ENCODE measurements around the gene RAB7B.

RAB7B gene

DNA sequence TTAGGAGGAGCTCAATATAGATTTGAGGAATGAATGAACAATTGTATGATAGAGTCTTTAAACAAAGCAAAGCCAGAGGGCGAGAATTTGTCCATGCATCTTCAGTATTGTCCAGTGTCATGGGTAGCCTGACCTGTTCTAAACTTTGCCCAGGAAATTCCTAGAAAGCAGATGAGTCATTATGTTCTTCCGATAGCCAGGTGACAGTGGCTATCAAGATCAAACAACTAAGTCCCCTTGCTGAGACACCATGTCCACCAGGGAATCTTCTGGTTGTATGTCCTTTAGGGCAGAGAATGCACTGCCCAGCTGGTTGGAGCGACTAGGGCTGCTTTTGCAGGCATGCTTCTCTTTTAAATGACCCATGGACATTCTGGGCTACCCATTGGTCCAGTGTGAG is 58.1 kb downstream of the RAB7B start:
- no peak for DNase-seq

DNA sequence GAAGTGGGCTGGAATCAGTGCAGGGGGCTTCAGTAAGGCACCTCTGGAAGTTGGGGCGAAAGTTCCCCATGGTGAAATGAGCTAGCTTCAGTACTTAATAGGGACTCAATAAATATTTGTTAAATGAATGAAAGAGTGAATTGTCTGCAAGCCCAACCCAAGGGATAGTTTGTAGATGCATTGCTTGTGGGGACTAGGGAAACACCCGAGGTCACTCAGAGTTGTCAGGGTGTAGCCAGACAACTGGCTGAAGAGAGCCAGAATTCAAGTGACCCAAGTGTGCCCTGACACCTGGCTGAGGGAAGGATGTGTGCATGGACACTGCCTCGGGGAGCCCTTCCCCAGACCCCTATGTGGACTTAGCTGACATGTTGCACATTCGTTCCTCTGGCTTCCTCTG is 58.7 kb downstream of the RAB7B start:
- DNase-seq, result no peak

DNA sequence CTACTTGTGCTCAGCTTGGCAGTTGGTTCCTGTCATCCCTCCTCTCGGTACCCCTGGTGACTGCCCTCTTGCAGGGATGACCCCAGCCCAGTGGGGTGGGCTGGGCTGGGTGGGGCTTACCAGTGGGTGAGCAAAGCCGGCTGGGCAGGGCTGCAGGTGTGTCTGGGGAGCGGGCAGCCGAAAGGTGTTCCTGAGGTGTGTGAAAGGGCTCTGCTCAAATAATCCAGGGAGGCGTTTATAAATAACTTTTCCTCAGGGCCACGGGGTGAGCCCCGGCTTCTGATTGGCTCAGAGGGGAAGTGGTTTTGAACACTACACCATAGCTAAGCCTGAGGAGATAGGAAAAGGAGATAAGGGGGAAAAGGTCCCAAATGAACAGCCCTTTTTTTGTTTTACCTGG is 60.0 kb downstream of the RAB7B start, which contains the start of gene SLC26A9:
TSS of gene SLC26A9 (minus strand) at position 212 of the 400 bp plus-strand sequence. CDS start 7,636 bp downstream, outside the sequence.
- no peak for DNase-seq

DNA sequence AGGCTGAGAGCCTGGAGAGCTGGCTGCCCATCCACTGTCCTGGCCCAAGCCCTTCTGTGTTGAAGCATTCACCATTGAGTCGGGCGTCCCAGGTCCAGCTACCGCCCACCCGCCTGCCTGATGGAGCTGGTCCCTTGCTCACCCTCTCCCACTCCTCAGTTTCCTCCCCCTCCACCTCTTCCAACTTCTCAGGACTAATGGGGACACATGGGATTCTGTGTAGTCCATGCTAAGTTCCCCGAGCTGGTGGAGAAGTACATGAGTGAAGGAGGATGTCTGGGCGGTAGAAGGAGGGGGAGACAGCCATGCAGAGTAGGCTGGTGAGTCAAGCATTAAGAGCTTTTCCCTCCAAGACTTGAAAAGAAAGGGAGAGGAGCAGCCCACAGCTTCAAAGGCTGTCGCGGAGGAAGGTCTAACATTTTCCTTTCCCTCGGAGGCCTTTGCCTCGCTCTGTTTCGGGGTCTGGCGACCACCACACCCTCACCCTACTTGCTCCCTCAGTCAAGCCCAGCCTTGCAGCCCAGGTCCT is 60.5 kb downstream of the RAB7B start:
- DNase-seq, result peak; percentile 66

DNA sequence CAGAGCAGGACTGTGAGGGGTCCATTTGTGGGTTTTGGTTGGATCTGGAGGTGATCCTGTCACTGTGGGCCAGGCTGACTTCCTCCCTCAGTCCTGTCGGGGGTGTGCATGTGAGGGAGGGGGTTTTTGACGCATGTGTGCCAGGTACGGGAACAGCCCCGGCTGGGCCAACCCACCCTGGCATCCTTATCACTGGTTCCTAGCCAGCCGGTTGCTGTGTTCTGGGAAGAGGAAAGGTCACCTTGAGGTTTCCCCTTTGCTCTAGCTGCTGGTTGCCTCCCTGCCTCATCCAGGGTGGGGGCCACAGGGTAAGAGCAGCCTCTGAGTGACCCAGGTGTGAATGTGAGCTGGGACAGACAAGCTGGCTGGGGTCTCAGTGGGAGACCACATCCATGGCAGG is 62.5 kb downstream of the RAB7B start:
- no peak for DNase-seq

DNA sequence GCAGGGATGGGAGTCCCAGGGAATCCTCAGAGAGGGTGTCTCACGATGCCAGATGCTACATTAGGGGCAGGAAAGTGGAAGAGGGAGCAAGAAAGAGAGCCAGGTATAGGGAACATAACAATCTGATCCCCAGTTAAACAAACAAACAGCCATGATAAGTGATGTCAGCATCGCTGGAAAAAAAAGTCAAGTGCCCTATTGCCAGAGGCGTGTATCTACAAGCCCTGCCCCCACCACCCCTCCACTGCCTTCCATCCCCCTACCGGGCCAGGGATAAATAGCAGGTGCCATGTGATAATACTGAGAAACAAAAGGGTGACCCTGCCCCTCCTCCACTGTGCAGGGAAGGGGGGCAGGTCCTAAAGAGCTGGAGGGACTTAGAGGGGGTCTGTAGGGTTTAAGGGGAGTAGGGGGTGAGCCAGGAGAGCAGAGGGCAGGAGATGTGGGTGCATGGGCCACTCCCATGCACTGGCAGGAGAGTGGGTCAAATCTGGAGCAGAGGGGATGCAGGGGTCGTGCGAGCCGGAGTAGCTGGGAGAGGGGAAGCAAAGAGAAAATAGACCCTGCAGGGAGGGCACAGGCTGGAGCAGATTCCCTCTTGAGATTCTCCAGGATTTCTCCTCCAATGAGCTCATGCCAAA is 63.4 kb downstream of the RAB7B start:
- peak; percentile 75 for DNase-seq

DNA sequence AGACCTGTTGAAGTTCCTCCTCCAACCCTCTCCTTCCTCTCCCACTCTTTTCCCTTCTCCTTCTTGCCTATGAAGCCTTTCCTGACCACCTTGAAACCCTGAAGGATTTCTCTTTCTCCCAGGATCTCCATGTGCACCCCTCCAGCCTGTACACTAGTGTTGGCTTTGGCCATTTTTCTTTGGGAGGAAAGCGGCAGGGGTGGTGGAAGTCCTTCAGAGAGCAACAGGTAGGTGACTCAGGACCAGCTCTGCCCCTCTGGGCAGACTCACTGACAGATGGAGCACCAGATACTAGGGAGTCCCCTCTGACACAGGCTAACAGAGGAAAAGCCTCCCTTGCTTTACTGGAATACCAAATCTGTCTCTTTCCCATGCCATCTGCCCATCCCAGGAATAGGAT is 64.5 kb downstream of the RAB7B start:
- no peak for DNase-seq

DNA sequence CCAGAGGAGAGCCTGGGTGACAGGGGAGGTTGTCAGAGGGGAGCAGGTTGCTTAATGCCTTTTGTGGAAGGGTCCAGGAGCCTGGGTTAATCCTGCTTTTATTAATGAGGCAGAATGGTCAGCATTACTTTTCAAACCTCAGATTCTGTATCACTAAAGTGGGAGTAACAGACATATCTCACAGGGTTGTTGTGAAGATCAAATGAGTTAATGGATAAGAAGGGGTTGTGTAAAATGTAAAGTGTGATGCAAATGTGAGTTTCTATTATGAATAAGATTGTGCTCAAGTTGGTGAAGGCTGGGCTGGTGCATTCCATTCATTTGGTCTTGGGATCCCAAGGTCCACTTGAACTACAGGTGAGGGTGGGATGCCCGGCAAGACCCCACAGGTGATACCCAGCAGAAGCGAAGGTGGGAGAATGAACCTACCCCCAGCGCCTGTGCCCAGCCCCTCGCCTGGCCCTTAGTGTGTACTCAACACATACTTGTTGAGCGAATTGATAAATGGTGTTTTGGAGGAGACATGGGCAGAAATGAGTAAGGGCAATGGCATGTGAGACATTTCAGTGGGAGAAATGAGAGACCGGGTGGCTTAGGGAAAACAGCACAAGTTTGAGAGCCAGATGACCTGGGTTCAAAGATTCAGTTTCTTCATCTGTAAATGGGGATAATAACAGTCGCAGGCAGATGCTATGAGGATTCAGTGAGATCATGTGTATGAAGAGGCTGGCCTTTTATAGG is 66.2 kb downstream of the RAB7B start:
- peak; percentile 76 for DNase-seq

DNA sequence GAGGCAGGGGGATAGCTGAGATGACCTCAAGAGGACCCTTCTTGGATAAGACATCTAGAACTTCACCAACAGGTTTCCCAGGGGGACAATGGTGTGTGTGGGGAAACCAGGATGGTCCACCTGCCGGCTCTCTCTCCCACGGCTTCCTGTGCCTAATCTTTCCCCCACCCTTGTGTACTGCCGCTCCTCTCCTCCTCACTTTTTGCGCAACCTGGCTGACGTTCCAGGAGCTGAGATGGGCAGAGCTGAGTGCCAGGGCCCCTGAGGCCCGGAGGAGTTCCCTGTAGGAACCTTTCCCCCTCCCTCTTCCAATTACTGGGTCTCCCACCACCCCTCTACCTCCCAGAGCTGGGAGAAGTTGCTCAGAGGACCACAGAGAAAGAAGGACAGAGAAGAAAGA is 66.9 kb downstream of the RAB7B start:
- no peak for DNase-seq

DNA sequence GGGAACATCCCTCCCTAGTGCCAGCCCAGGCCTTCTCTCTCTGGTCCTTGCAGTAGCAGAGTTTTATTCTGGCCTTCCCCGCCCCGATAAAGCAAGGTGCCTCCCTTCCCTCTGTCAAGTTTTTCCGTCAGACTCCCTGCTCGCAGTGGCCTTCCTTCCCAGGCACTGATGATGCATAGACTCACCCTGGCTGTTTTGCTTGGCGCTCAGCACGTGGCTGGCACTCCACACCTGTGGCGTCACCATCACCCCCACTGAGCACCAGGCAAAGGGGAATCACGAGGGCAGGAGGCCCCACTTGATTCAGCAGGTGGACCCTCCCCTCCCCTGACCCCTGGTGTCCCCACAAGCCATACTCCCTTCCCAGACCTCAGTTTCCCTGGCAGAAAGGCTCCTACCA is 67.3 kb downstream of the RAB7B start:
- DNase-seq, result no peak

DNA sequence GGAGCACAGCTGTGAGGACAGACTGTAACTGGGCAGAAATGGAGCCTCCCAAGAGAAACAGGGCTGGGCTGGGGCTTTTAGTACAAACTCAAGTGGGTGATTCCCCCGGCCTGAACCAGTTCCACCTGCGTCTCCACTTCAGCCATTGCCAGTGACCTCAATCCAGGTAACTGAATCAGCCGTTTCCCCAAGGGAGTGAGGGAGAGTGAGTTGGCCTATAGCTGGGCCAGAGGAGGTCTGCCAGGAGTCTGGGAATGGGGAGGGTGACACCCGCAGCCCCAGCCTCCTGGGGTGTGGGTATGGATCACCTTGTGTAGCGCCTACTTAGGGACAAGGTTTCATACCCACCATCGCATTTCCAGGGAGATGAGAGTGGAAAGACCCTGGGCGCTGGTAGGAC is 68.4 kb downstream of the RAB7B start:
- no peak for DNase-seq

DNA sequence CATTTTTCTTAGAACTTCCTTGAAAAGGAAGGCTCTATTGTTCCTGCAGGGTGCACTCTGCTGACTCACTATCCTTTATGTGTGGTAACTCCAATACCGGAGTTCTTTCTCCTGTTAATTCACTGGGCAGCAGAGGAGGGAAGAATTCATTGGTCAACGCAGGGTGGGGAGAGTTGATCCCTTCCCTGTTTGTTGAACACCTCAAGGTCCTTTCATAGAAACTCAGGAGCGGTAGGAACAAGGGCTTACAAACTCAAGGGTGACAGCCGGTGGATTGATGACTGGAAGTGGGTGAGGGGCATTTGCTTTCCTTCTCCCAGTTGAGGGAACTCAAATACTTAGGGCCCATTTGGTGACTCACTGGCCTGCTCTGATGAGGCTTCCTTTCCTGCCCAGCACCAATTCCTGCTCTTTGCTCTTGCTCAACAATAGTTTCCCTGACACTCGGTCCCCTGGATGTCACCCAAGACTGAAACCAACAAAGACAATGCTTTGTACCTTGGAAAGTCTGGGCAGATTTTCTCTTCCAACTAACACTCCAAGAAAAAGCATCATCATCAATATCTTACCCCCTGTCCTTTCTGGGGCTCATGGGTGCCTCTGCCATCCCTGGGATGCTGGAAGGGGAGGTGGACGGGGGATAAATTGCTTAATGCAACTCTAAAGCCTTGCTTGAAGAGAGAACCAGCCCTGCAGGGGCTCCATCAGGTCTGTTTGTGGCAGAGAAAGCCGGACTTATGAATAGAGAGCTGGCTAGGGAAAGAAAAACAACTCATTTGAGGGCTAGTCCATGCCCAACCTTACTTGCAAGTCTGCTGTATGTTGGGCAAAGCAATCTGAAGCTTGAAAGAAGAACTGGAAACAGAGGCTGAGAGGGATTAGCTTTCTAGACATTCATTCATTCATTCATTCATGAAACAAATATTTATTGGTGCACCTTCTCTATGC is 69.2 kb downstream of the RAB7B start:
- peak; percentile 86 for DNase-seq

DNA sequence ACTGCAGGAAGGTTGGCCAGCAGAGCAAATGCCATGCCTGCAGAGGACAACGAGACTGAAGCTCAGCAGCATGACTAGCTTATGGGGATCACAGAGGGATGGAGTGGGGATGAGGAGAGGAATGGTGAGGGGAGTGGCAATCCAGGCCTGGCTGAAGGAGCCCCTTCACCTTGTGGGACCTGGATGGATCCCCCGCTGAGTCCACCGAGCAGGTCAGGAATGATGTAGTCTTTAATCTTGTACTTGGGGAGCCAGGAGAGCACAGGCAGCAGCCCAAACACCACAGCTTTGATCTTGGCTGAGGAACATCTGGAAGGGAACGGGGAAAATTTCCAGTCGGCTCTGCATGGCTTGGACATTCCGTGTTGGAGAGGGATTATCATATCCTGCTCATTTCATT is 70.4 kb downstream of the RAB7B start:
- no peak for DNase-seq

DNA sequence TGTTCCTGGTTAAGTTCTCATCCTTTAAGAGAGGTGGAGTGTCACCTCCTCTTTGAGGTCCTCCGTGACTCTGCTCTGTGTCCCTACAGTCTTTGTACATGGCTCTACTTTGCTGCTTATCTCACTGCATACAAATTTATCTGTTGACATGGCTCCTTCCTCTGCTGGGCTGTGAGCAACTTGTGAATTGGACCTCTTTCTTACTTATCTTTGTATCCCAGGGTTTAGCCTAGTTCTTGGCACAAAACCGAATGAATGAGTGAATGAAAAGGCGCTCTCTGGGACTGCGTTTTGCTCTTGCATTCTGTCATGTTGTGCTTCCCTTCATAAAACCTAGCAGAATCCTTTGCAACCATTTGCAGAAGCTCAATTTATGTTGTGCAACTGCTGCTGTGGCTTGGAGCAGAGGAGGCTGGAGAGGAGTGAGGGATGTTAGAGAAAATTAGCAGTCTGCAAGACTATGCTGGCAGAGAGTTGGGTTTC is 72.4 kb downstream of the RAB7B start:
- DNase-seq, result no peak

DNA sequence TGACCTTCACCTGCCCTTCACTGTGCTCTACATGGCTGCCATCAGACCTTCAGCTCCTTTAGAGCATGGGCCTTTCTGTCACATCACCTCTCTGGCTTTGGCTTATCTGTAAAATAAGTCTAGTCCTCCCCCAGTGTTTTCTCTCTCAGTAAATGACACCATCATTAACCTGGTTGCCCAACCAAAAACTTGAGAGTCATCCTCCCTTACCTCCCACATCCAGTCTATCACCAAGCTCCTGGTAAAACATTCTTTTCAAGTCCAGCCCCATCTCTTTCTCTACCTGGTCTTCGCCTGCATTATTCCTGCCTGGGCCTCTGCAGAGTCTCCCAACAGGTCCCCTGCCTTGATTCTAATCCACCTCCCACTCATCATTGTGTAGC is 73.0 kb downstream of the RAB7B start:
- no peak for DNase-seq

DNA sequence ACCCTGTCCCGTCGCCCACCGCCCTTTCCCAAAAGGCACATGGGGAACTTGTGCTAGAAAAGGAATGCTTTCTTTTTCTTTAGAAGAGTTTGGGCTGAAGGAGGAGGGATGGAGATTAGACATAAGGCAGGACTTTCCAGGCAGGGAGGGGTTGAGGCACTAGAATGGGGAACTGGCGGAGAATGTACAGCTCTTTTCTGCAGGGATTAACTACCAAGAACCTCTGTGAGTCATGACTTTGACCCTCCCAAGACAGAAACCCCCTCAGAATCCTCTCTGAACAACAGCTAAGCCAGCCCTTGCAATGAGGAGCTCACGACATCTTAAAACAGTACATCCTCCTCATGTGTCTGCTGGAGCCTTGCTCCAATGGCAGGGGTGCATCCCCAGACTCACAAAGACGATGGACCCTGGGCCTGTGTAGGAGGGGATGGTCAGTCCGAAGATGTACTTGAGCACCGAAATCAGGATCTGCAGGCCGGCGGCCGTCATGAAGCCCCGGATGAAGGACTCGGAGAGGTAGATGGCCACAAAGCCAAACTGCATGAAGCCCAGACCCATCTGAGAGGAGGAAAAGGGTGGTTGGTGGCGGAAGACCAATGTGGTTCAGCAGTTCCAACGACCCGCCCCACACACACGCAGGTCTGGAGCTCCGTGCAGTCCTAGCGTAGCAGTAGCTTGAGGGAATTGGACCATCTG is 73.5 kb downstream of the RAB7B start:
- DNase-seq, result no peak

DNA sequence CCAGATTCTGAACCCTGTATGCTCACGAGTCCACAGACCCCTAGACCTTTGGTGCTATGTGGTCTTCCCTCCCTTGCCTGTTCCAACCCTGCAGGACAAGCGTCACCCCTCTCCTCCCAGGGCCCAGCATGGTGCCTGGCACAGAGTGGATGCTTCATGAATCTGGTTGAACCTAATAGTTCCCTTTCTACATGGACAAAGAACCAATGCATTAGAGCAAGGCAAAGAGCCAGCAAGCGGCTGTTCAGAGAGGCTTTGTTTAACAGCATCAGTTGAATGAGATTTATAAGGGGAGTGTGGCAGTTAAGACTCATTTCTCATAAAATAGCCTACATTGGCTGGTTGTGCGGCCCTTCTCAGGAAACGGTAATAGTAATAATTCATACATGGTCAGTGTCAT is 74.9 kb downstream of the RAB7B start:
- no peak for DNase-seq

DNA sequence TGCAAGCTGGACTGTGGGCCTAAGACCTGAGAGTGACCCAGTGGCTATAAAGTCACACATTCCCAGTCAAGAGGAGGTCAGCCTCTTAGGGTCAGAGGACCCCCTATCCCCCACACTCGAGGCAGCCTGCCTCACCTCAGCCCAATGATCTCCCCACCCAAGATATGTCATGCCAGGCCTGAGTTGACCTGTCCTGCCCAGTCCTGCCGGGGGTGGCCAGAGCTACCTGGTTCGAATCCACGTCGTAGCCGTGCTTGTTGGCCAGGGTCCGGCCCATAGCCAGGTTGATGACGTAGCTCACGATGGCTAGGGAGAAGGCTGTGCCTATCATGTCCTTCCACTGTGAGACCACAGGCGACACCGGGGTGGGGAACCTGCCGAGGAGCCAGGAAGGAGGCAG is 75.5 kb downstream of the RAB7B start:
- DNase-seq, result no peak

DNA sequence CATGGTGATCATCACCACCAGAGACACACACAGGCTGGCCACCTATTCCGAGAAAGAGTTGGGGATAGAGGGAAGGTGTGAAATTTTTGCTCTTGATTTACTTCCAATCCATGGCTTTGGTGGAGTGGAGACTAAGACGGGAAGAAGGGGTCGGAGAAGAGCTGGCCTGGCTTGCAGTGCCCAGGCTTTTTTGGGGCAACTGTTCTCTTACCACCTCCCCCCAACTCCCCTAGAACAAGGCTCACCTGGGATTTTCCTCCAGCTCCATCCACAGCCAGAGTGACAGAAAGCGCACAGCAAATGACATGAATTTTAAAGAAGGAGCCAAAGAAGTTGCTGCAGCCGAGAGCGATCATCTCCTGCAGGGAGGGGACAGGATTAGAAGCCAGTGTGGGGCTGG is 75.9 kb downstream of the RAB7B start:
- no peak for DNase-seq

Data from islet precursor cell (in vitro differentiated cells).